Gastrocnemius medialis (tissue), 4 donors: ENCODE data around the gene LINC00632. TPM values are rescaled to one million over a fixed set of nuclear protein-coding genes. Genes with fewer than 3 reads are reported as not detected.

Experiments used
- ATAC-seq, 2 donors: fragments of 150-250 bp; one replicate each; pipeline ENCODE4 v1.9.1; 2016
- DNase-seq, 2 donors: peaks; one replicate each; pipeline ENCODE4 v3.0.0-alpha.2; 2019
- H3K27ac ChIP-seq, 4 donors: fragments of 200-600 bp; sonication (generic); 1 replicate in 1 of 4; 2 replicates in 3 of 4; pipeline ENCODE4 v1.5.1; 2016 to 2018; ENCODE audit warnings: mild to moderate bottlenecking in 2 of 4, moderate library complexity in 1 of 4
- H3K27me3 ChIP-seq, 3 donors: fragments of 200-600 bp; sonication (generic) in 2 of 3; 1 replicate in 1 of 3; 2 replicates in 2 of 3; pipeline versions ENCODE4 v1.5.1 to v1.6.0; 2016 to 2019; ENCODE audit warnings: mild to moderate bottlenecking in 1 of 3, moderate library complexity in 1 of 3
- H3K36me3 ChIP-seq, 2 donors: fragments of 200-600 bp; sonication (generic) in 1 of 2; one replicate each; pipeline ENCODE4 v1.5.1; 2017 to 2018
- H3K4me1 ChIP-seq, 2 donors: fragments of 200-600 bp; sonication (generic) in 1 of 2; one replicate each; pipeline ENCODE4 v1.5.1; 2016 to 2017; ENCODE audit warnings: mild to moderate bottlenecking in 2 of 2
- H3K4me3 ChIP-seq, 4 donors: fragments of 200-600 bp; sonication (generic) in 3 of 4; 1 replicate in 1 of 4; 2 replicates in 3 of 4; pipeline ENCODE4 v1.5.1; 2016 to 2019; ENCODE audit warnings: mild to moderate bottlenecking in 2 of 4
- H3K9me3 ChIP-seq, 3 donors: fragments of 200-600 bp; sonication (generic) in 2 of 3; 1 replicate in 1 of 3; 2 replicates in 2 of 3; pipeline ENCODE4 v1.5.1; 2016 to 2019
- CTCF ChIP-seq, 5 experiments: fragments of 450-650 bp in 3 of 5; fragments of 200-600 bp in 2 of 5; sonication (generic) in 2 of 5; IDR thresholded peaks in 4 of 5; conservative IDR thresholded peaks in 1 of 5; 1 replicate in 4 of 5; 2 replicates in 1 of 5; pipeline ENCODE4 v1.5.1; 2016 to 2019; ENCODE audit warnings: antibody characterized with exemption in 5 of 5, mild to moderate bottlenecking in 3 of 5, moderate library complexity in 3 of 5
- POLR2A ChIP-seq, 2 donors: fragments of 450-650 bp; IDR thresholded peaks; one replicate each; pipeline ENCODE4 v1.6.1; 2017; ENCODE audit warnings: antibody characterized with exemption in 2 of 2, mild to moderate bottlenecking in 2 of 2, moderate library complexity in 2 of 2
- in situ Hi-C, 4 donors: fragments of 200-750 bp; cut with MboI; loops; one replicate each; pipeline versions ENCODE4 v1.15.0 to v1.8.0; 2017; ENCODE audit warnings: low sequenced_read_pairs in 4 of 4
- intact Hi-C: fragments of 100-400 bp; cut with DNase I; formaldehyde crosslinking; loops from one replicate; pipeline ENCODE4 v1.15.1; 2023; ENCODE audit warnings: low total_unique reads
- total RNA-seq, 4 donors: library from RNA; depleted of rRNA; stranded (reverse); fragments of >200 nt; gene quantifications; one replicate each; pipeline versions ENCODE4 v1.1.0 to v1.2.3, GENCODE V29; 2016

Gene LINC00632
- total RNA-seq, 4 donors from 2014 or later, result 3.8 to 8.4 (median 4.9) TPM

- no peak overlapping the region for H3K4me3 ChIP-seq
- no peak for TF ChIP-seq POLR2A (IDR thresholded peaks at IDR 0.05)
- no peak for TF ChIP-seq CTCF (IDR thresholded peaks at IDR 0.05 in 4 of 5, conservative IDR thresholded peaks at IDR 0.05 in 1 of 5)
- no peaks in the 10 kb centered on the region for H3K4me1 ChIP-seq
- intact Hi-C loops, result no loop called here
- no peaks in the 10 kb centered on the region for H3K9me3 ChIP-seq
- no peak overlapping the region for H3K27ac ChIP-seq
- no peak for ATAC-seq
- no peaks in the 10 kb centered on the region for H3K27me3 ChIP-seq
- no peak for DNase-seq
- H3K36me3 ChIP-seq, result no peaks in the 10 kb centered on the region
- in situ Hi-C loops, result no loop called here
Measured at GRCh38 chrX:140724309-140724708, 14.8 kb downstream of the LINC00632 start.

DNA sequence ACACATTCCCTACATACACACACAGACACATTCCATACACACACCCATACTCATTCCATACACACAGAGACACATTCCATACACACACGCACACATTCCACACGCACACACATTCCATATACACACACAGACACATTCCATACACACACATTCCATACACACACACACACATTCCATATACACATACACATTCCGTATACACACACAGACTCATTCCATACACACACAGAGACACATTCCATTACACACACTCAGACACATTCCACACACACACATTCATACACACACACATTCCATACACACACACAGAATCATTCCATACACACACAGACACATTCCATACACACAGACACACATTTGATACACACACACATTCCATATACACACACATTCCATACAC, 15.2 kb downstream of the LINC00632 start:
- intact Hi-C loops (no loop called here), in situ Hi-C loops (no loop called here)
- no peak overlapping the region for H3K27ac ChIP-seq

GRCh38 chrX:140725500-140725899, 15.9 kb downstream of the LINC00632 start:
- Histone ChIP-seq H3K27me3 (no peaks in the 10 kb centered on the region), H3K9me3 (no peaks in the 10 kb centered on the region), H3K4me3 (no peak overlapping the region), H3K4me1 (no peaks in the 10 kb centered on the region), H3K36me3 (no peaks in the 10 kb centered on the region), H3K27ac (no peak overlapping the region)
- ATAC-seq (no peak), DNase-seq (no peak)
- TF ChIP-seq POLR2A (IDR thresholded peaks at IDR 0.05) (no peak), CTCF (IDR thresholded peaks at IDR 0.05 in 4 of 5, conservative IDR thresholded peaks at IDR 0.05 in 1 of 5) (no peak)
- intact Hi-C loops, result no loop called here
- in situ Hi-C loops, result no loop called here

More for the DNA sequence above, 15.2 kb downstream of the LINC00632 start:
- no peak overlapping the region for H3K4me3 ChIP-seq
- no peaks in the 10 kb centered on the region for H3K36me3 ChIP-seq
- H3K27me3 ChIP-seq, result no peaks in the 10 kb centered on the region
- H3K9me3 ChIP-seq, result no peaks in the 10 kb centered on the region
- TF ChIP-seq POLR2A (IDR thresholded peaks at IDR 0.05) (no peak), CTCF (IDR thresholded peaks at IDR 0.05 in 4 of 5, conservative IDR thresholded peaks at IDR 0.05 in 1 of 5) (no peak)
- DNase-seq, result no peak
- ATAC-seq, result no peak
- no peaks in the 10 kb centered on the region for H3K4me1 ChIP-seq

DNA sequence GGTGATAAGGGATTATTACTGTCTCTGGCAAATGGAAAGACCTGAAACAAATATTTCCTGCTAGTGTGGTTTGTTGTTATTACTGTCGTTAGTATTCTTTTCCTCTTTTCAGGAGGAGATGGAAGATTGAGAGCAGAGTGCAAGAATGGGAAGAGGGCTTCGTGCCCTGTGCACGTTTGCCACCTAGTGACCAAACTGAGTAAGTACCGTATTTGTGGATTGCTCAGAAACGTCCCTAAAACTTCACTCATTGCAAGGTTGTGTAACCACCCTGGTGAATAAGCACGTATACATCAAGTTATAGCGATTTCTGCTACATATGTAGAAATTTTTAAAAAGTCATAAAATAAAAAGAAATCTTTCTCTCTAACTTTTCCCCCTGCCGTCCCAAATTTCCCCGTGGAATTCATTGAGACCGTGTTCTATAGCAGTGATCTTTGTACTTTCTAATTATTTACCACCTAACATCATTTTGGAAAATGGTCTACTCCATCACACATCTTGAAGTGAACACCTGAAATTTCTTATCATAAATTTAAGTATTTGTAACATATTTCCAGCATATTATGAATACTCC, 24.3 kb downstream of the LINC00632 start:
- no peaks in the 10 kb centered on the region for H3K4me1 ChIP-seq
- H3K27ac ChIP-seq, result no peak overlapping the region
- ATAC-seq (no peak), DNase-seq (no peak)
- no peaks in the 10 kb centered on the region for H3K27me3 ChIP-seq
- no peak overlapping the region for H3K4me3 ChIP-seq
- TF ChIP-seq POLR2A (IDR thresholded peaks at IDR 0.05) (no peak), CTCF (IDR thresholded peaks at IDR 0.05 in 4 of 5, conservative IDR thresholded peaks at IDR 0.05 in 1 of 5) (peak in 3 of 5 experiments; percentile 41 to 66 (median 44))
- no peaks in the 10 kb centered on the region for H3K9me3 ChIP-seq
- intact Hi-C loops, result no loop called here
- in situ Hi-C loops, result loop anchor here in 1 of 4 donors (10.0 kb wide), 1 partner anchor 679 kb away; no protein-coding TSS in a partner anchor
- no peaks in the 10 kb centered on the region for H3K36me3 ChIP-seq

DNA sequence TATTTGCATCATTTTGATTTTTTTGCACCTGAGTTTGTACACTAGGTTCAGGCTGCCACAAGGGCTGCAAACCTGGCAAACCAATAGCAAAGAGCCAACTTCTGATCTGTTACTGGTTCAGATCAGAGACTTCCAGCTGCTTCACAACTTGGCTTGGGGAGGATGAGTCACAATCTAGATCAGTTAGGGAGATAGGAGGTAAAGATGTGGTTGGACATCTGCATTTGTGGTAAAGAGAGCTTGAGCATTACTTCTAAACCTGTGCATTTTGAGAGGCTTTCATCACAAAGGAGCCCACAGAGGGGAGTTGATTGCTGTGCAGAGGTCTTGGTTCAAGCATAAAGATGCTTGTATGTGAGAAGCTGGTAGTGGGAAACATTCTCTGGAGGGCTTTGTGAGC, 34.5 kb downstream of the LINC00632 start:
- H3K9me3 ChIP-seq, result no peaks in the 10 kb centered on the region
- ATAC-seq, result no peak

More for the DNA sequence above, 34.5 kb downstream of the LINC00632 start:
- intact Hi-C loops (no loop called here), in situ Hi-C loops (no loop called here)
- Histone ChIP-seq H3K4me1 (no peaks in the 10 kb centered on the region), H3K27me3 (no peaks in the 10 kb centered on the region), H3K27ac (no peak overlapping the region), H3K4me3 (no peak overlapping the region), H3K36me3 (no peaks in the 10 kb centered on the region)
- DNase-seq, result no peak
- no peak for TF ChIP-seq POLR2A (IDR thresholded peaks at IDR 0.05)
- no peak for TF ChIP-seq CTCF (IDR thresholded peaks at IDR 0.05 in 4 of 5, conservative IDR thresholded peaks at IDR 0.05 in 1 of 5)
